ENCODE measurements around the gene OVOL2. TPM values are rescaled to one million over a fixed set of nuclear protein-coding genes. Genes with fewer than 3 reads are reported as not detected.

OVOL2 gene
- total and polyA plus RNA-seq, 2 of the 8 experiments (the other 6 are each of a cell fraction or from before 2014, with no cell fraction given), result 11.0 to 11.4 TPM

GRCh38 chr20:18030020-18030419, 27.7 kb downstream of the OVOL2 start (continued):
- TF ChIP-seq, protein P1, sequence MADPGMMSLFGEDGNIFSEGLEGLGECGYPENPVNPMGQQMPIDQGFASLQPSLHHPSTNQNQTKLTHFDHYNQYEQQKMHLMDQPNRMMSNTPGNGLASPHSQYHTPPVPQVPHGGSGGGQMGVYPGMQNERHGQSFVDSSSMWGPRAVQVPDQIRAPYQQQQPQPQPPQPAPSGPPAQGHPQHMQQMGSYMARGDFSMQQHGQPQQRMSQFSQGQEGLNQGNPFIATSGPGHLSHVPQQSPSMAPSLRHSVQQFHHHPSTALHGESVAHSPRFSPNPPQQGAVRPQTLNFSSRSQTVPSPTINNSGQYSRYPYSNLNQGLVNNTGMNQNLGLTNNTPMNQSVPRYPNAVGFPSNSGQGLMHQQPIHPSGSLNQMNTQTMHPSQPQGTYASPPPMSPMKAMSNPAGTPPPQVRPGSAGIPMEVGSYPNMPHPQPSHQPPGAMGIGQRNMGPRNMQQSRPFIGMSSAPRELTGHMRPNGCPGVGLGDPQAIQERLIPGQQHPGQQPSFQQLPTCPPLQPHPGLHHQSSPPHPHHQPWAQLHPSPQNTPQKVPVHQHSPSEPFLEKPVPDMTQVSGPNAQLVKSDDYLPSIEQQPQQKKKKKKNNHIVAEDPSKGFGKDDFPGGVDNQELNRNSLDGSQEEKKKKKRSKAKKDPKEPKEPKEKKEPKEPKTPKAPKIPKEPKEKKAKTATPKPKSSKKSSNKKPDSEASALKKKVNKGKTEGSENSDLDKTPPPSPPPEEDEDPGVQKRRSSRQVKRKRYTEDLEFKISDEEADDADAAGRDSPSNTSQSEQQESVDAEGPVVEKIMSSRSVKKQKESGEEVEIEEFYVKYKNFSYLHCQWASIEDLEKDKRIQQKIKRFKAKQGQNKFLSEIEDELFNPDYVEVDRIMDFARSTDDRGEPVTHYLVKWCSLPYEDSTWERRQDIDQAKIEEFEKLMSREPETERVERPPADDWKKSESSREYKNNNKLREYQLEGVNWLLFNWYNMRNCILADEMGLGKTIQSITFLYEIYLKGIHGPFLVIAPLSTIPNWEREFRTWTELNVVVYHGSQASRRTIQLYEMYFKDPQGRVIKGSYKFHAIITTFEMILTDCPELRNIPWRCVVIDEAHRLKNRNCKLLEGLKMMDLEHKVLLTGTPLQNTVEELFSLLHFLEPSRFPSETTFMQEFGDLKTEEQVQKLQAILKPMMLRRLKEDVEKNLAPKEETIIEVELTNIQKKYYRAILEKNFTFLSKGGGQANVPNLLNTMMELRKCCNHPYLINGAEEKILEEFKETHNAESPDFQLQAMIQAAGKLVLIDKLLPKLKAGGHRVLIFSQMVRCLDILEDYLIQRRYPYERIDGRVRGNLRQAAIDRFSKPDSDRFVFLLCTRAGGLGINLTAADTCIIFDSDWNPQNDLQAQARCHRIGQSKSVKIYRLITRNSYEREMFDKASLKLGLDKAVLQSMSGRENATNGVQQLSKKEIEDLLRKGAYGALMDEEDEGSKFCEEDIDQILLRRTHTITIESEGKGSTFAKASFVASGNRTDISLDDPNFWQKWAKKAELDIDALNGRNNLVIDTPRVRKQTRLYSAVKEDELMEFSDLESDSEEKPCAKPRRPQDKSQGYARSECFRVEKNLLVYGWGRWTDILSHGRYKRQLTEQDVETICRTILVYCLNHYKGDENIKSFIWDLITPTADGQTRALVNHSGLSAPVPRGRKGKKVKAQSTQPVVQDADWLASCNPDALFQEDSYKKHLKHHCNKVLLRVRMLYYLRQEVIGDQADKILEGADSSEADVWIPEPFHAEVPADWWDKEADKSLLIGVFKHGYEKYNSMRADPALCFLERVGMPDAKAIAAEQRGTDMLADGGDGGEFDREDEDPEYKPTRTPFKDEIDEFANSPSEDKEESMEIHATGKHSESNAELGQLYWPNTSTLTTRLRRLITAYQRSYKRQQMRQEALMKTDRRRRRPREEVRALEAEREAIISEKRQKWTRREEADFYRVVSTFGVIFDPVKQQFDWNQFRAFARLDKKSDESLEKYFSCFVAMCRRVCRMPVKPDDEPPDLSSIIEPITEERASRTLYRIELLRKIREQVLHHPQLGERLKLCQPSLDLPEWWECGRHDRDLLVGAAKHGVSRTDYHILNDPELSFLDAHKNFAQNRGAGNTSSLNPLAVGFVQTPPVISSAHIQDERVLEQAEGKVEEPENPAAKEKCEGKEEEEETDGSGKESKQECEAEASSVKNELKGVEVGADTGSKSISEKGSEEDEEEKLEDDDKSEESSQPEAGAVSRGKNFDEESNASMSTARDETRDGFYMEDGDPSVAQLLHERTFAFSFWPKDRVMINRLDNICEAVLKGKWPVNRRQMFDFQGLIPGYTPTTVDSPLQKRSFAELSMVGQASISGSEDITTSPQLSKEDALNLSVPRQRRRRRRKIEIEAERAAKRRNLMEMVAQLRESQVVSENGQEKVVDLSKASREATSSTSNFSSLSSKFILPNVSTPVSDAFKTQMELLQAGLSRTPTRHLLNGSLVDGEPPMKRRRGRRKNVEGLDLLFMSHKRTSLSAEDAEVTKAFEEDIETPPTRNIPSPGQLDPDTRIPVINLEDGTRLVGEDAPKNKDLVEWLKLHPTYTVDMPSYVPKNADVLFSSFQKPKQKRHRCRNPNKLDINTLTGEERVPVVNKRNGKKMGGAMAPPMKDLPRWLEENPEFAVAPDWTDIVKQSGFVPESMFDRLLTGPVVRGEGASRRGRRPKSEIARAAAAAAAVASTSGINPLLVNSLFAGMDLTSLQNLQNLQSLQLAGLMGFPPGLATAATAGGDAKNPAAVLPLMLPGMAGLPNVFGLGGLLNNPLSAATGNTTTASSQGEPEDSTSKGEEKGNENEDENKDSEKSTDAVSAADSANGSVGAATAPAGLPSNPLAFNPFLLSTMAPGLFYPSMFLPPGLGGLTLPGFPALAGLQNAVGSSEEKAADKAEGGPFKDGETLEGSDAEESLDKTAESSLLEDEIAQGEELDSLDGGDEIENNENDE (IDR thresholded peaks at IDR 0.05; ENCODE audit: insufficient replicate concordance, low read length), result no peak
- TF ChIP-seq SIN3A (conservative IDR thresholded peaks at IDR 0.05 in 1 of 2, IDR thresholded peaks at IDR 0.05 in 1 of 2; ENCODE audit: low read depth in 1 of 2, low read length in 2 of 2) (no peak), RNF2 (IDR thresholded peaks at IDR 0.05; ENCODE audit: borderline replicate concordance, low read depth, low read length, missing control alignments, poor library complexity, severe bottlenecking) (no peak), NANOG (IDR thresholded peaks at IDR 0.05; ENCODE audit: insufficient read depth, low read depth, low read length, poor library complexity, severe bottlenecking) (no peak), RXRA (IDR thresholded peaks at IDR 0.05; ENCODE audit: insufficient read depth, low read depth, low read length) (no peak), NRF1 (IDR thresholded peaks at IDR 0.05; ENCODE audit: low read depth, low read length) (no peak), CTBP2 (IDR thresholded peaks at IDR 0.05; ENCODE audit: borderline replicate concordance, insufficient read depth, insufficient read length, low read length) (no peak), CREB1 (IDR thresholded peaks at IDR 0.05) (no peak), E2F6 (IDR thresholded peaks at IDR 0.05) (no peak), EZH2 (IDR thresholded peaks at IDR 0.05; ENCODE audit: low read depth, low read length, severe bottlenecking) (no peak)
